ENCODE data around the gene MAN2A1.

- TF ChIP-seq FOSL1 (IDR thresholded peaks at IDR 0.05; ENCODE audit: low read depth) (no peak), CTCF (IDR thresholded peaks at IDR 0.05 in 2 of 3, conservative IDR thresholded peaks at IDR 0.05 in 1 of 3; ENCODE audit: borderline replicate concordance in 1 of 3, insufficient read depth in 1 of 3, low read depth in 2 of 3, low read length in 2 of 3) (no peak), EGR1 (IDR thresholded peaks at IDR 0.05; ENCODE audit: low read depth) (no peak), POLR2AphosphoS5 (IDR thresholded peaks at IDR 0.05; ENCODE audit: low read depth, low read length) (no peak)
Observed at GRCh38 chr5:109719978-109720377, 30.3 kb downstream of the MAN2A1 start.

All from HCT116 (cell line).